ENCODE measurements around the gene TRIM39. TPM values are rescaled to one million over a fixed set of nuclear protein-coding genes. Genes with fewer than 3 reads are reported as not detected.

The TRIM39 gene
- total and polyA plus RNA-seq, 9 of the 15 experiments (the other 6 are each of a cell fraction or from before 2014, with no cell fraction given): 5.6 to 17.7 (median 12.8) TPM

DNA sequence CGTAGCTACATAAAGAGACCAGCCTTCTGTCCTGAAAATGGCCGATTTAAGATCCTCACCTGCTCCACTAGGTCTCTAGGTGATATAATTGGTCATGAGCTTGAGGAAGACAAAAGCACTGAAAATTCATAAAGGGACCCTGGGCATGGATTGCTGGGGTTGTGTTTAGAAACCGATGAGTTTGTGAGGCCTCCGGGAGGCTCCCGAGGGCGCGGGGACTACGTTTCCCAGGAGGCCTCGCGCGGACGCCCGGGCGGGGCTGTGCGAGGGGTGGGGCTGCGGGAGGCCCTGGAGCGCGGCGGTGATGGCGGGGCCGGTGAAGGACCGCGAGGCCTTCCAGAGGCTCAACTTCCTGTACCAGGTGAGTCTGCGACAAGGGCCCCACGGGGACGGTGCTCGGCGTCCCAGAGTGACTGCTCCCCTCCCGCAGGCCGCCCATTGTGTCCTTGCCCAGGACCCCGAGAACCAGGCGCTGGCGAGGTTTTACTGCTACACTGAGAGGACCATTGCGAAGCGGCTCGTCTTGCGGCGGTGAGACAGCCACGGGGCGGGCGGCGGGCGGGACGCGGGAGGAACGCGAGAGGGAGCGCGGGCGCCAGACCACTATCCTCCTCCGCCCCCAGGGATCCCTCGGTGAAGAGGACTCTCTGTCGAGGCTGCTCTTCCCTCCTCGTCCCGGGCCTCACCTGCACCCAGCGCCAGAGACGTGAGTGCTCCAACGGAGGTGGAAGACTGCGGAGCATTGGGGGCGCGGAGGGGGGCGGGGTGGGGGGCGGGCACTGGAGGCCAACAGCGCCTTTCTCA lies 18.3 kb downstream of the TRIM39 start, which contains the start of gene RPP21 (continued):
- TF ChIP-seq, protein P1, sequence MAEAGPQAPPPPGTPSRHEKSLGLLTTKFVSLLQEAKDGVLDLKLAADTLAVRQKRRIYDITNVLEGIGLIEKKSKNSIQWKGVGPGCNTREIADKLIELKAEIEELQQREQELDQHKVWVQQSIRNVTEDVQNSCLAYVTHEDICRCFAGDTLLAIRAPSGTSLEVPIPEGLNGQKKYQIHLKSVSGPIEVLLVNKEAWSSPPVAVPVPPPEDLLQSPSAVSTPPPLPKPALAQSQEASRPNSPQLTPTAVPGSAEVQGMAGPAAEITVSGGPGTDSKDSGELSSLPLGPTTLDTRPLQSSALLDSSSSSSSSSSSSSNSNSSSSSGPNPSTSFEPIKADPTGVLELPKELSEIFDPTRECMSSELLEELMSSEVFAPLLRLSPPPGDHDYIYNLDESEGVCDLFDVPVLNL (CRISPR knock-in tag; IDR thresholded peaks at IDR 0.05; ENCODE audit: low read depth): peak; percentile 74; the same call in 1 of the 2 replicates
- TF ChIP-seq ZBTB33 (CRISPR knock-in tag; IDR thresholded peaks at IDR 0.05): no peak
- peak; percentile 87; the same call in 1 of the 2 replicates for TF ChIP-seq NR4A1 (CRISPR knock-in tag; IDR thresholded peaks at IDR 0.05)
- no peak for TF ChIP-seq NR4A1 (tag; IDR thresholded peaks at IDR 0.05)
- no peak for TF ChIP-seq ARID1B (IDR thresholded peaks at IDR 0.05)
- no peak for TF ChIP-seq POLR3A (IDR thresholded peaks at IDR 0.05; ENCODE audit: borderline replicate concordance, extremely low read depth, insufficient read depth, insufficient read length)
- no peak for TF ChIP-seq ZNF175 (CRISPR knock-in tag; IDR thresholded peaks at IDR 0.05; ENCODE audit: low read depth)
- TF ChIP-seq ZNF717 (CRISPR knock-in tag; IDR thresholded peaks at IDR 0.05): no peak
- TF ChIP-seq ZNF133 (CRISPR knock-in tag; IDR thresholded peaks at IDR 0.05): no peak
- no peak; the same call in 1 of the 2 replicates for TF ChIP-seq ZKSCAN8 (CRISPR knock-in tag; IDR thresholded peaks at IDR 0.05)
- TF ChIP-seq POLR2B (IDR thresholded peaks at IDR 0.05; ENCODE audit: low read depth, partially characterized antibody): peak; percentile 95
- TF ChIP-seq, protein P2, sequence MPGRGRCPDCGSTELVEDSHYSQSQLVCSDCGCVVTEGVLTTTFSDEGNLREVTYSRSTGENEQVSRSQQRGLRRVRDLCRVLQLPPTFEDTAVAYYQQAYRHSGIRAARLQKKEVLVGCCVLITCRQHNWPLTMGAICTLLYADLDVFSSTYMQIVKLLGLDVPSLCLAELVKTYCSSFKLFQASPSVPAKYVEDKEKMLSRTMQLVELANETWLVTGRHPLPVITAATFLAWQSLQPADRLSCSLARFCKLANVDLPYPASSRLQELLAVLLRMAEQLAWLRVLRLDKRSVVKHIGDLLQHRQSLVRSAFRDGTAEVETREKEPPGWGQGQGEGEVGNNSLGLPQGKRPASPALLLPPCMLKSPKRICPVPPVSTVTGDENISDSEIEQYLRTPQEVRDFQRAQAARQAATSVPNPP (IDR thresholded peaks at IDR 0.05; ENCODE audit: borderline replicate concordance, insufficient read depth, insufficient read length): no peak
- no peak for TF ChIP-seq ZNF347 (CRISPR knock-in tag; IDR thresholded peaks at IDR 0.05; ENCODE audit: low read depth)
- 0 out of 2 replicates have a peak, but pooled peaks have one; percentile 69 for TF ChIP-seq ZNF197 (CRISPR knock-in tag; IDR thresholded peaks at IDR 0.05; ENCODE audit: low read depth)
- TF ChIP-seq PHF8 (IDR thresholded peaks at IDR 0.05; ENCODE audit: borderline replicate concordance, low read length): peak; percentile 94
- TF ChIP-seq SMARCA5 (IDR thresholded peaks at IDR 0.05): no peak
- TF ChIP-seq KDM5B (IDR thresholded peaks at IDR 0.05; ENCODE audit: insufficient replicate concordance, low read depth, low read length): peak; percentile 97
- TF ChIP-seq TGIF2 (CRISPR knock-in tag; IDR thresholded peaks at IDR 0.05): no peak
- TF ChIP-seq GTF2E2 (tag; IDR thresholded peaks at IDR 0.05): peak; percentile 91
